Measurements from ENCODE around the gene GPA33.

DNA sequence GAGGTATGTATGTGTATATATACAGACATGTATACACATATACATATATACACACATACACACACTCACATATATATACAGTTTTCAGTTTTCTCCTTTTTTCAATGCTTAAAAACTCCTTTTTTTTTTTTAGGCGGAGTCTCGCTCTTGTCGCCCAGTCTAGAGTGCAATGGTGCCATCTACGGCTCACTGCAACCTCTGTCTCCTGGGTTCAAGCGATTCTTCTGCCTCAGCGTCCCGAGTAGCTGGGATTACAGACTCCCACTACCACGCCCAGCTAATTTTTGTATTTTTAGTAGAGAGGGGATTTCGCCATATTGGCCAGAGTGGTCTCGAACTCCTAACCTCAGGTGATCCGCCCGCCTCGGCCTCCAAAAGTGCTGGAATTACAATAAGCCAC, 30.7 kb upstream of the GPA33 start:
- TF ChIP-seq, protein P1, sequence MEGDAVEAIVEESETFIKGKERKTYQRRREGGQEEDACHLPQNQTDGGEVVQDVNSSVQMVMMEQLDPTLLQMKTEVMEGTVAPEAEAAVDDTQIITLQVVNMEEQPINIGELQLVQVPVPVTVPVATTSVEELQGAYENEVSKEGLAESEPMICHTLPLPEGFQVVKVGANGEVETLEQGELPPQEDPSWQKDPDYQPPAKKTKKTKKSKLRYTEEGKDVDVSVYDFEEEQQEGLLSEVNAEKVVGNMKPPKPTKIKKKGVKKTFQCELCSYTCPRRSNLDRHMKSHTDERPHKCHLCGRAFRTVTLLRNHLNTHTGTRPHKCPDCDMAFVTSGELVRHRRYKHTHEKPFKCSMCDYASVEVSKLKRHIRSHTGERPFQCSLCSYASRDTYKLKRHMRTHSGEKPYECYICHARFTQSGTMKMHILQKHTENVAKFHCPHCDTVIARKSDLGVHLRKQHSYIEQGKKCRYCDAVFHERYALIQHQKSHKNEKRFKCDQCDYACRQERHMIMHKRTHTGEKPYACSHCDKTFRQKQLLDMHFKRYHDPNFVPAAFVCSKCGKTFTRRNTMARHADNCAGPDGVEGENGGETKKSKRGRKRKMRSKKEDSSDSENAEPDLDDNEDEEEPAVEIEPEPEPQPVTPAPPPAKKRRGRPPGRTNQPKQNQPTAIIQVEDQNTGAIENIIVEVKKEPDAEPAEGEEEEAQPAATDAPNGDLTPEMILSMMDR (conservative IDR thresholded peaks at IDR 0.05), result 0 out of 2 replicates have a peak, but pooled peaks have one; percentile 27
- no peak for TF ChIP-seq EZH2 (IDR thresholded peaks at IDR 0.05; ENCODE audit: low read depth)
